Neural progenitor cell (in vitro differentiated cells): ENCODE data around the gene REPIN1.

Experiments
- EZH2 ChIP-seq: fragments of 200-600 bp; sonication (generic); IDR thresholded peaks from 2 replicates; pipeline ENCODE4 v1.6.1; 2017; ENCODE audit warnings: antibody characterized with exemption, mild to moderate bottlenecking, moderate library complexity
- EZH2phosphoT487 ChIP-seq: fragments of 200-600 bp; sonication (generic); IDR thresholded peaks from 2 replicates; pipeline ENCODE4 v1.6.1; 2017; ENCODE audit warnings: antibody characterized with exemption
- TF ChIP-seq, protein P1 (sequence below): fragments of 200-600 bp; sonication (generic); IDR thresholded peaks from 2 replicates; pipeline ENCODE4 v1.5.1; 2017; ENCODE audit warnings: antibody characterized with exemption, mild to moderate bottlenecking

DNA sequence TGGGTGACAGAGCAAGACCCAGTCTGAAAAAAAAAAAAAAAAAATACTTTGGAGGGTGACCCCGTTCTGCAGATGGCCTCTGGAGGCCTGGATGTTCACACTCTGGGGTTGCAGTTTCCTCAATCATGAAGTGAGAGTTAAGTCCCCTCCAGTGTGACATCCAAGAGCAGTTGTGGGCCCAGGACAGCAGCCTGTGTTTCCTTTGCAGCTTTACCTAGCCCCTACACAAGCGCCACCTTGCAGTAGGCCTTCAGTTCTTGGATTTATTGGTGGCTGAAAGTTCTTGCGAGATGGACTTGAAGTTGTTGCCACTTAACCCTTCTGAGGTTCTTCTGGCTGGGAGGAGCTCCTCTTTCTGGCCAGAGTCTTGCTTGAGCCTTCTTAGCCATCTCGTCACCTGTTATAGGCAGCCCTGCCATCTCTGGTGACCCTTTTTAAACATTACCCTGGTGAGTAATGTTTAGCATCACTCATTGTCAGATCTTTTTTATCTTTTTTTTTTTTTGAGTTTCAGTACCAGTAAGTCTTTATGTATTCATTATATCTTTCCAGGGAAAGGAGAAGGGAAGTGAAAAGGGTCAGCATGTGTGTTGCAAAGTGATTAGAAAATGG lies 41.9 kb upstream of the REPIN1 start:
- TF ChIP-seq EZH2 (no peak), EZH2phosphoT487 (no peak)
- TF ChIP-seq, protein P1, sequence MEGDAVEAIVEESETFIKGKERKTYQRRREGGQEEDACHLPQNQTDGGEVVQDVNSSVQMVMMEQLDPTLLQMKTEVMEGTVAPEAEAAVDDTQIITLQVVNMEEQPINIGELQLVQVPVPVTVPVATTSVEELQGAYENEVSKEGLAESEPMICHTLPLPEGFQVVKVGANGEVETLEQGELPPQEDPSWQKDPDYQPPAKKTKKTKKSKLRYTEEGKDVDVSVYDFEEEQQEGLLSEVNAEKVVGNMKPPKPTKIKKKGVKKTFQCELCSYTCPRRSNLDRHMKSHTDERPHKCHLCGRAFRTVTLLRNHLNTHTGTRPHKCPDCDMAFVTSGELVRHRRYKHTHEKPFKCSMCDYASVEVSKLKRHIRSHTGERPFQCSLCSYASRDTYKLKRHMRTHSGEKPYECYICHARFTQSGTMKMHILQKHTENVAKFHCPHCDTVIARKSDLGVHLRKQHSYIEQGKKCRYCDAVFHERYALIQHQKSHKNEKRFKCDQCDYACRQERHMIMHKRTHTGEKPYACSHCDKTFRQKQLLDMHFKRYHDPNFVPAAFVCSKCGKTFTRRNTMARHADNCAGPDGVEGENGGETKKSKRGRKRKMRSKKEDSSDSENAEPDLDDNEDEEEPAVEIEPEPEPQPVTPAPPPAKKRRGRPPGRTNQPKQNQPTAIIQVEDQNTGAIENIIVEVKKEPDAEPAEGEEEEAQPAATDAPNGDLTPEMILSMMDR: no peak
